CD4-positive, alpha-beta T cell treated with Interleukin-1 beta for 1 hour (primary cell): ENCODE results near the gene THAP4.
A peak's percentile ranks its signal among the peaks of the same experiment; 100 is the strongest.
"Not testable (repeated sequence)": the region's sequence is repeated elsewhere in the genome, so short reads cannot be mapped to it uniquely, and the experiment has no call there.

Experiments used
- DNase-seq, 2 donors: peaks; one replicate each; pipeline ENCODE4 v3.0.0-alpha.2; 2020 to 2022

THAP4 gene

GRCh38 chr2:241609859-241610793 lies 26.8 kb downstream of the THAP4 start:
- peak; percentile 92 for DNase-seq

- no peak for DNase-seq
Measured at GRCh38 chr2:241608881-241609280, 28.1 kb downstream of the THAP4 start.

- no peak for DNase-seq
Measured at GRCh38 chr2:241607162-241607885, 29.6 kb downstream of the THAP4 start.

- DNase-seq = no peak
Measured at GRCh38 chr2:241606186-241606585, 30.8 kb downstream of the THAP4 start.

- DNase-seq = no peak
Measured at GRCh38 chr2:241603686-241604085, 33.3 kb downstream of the THAP4 start.

- DNase-seq = no peak
Measured at GRCh38 chr2:241602720-241603119, 34.2 kb downstream of the THAP4 start.

- no peak for DNase-seq
Measured at GRCh38 chr2:241601841-241602240, 35.1 kb downstream of the THAP4 start.

- no peak for DNase-seq
Measured at GRCh38 chr2:241599615-241600014, 37.3 kb downstream of the THAP4 start.

- peak in 1 of 2 donors; percentile 15 for DNase-seq
Measured at GRCh38 chr2:241598487-241598886, 38.5 kb downstream of the THAP4 start.

- DNase-seq = no peak
Measured at GRCh38 chr2:241598061-241598460, 38.9 kb downstream of the THAP4 start.

- no peak for DNase-seq
Measured at GRCh38 chr2:241597561-241597960, 39.4 kb downstream of the THAP4 start.

GRCh38 chr2:241595600-241596140 lies 41.3 kb downstream of the THAP4 start:
- DNase-seq = no peak

- no peak for DNase-seq
Measured at GRCh38 chr2:241593271-241593670, 43.7 kb downstream of the THAP4 start.

GRCh38 chr2:241592126-241592845 lies 44.7 kb downstream of the THAP4 start:
- DNase-seq = no peak

GRCh38 chr2:241590496-241591455 lies 46.2 kb downstream of the THAP4 start:
- DNase-seq = not testable (repeated sequence)

GRCh38 chr2:241589863-241590262 lies 47.1 kb downstream of the THAP4 start:
- not testable (repeated sequence) for DNase-seq

- DNase-seq = no peak
Measured at GRCh38 chr2:241586564-241587264, 50.2 kb downstream of the THAP4 start.

- DNase-seq = no peak
Measured at GRCh38 chr2:241584436-241584835, 52.5 kb downstream of the THAP4 start.

GRCh38 chr2:241582806-241583205 lies 54.2 kb downstream of the THAP4 start:
- DNase-seq = no peak

GRCh38 chr2:241582328-241582727 lies 54.6 kb downstream of the THAP4 start:
- no peak for DNase-seq

GRCh38 chr2:241579281-241579680 lies 57.7 kb downstream of the THAP4 start:
- no peak for DNase-seq
